Esophagus squamous epithelium (tissue), 5 donors: ENCODE measurements around the gene PITX2. TPM values are rescaled to one million over a fixed set of nuclear protein-coding genes. Genes with fewer than 3 reads are reported as not detected.
"Not testable (repeated sequence)": the region's sequence is repeated elsewhere in the genome, so short reads cannot be mapped to it uniquely, and the experiment has no call there.

Source experiments
- DNase-seq: peaks from one replicate; lab custom pipeline; 2025; lab: John Stamatoyannopoulos, UW
- H3K27ac ChIP-seq, 4 donors: fragments of 200-600 bp; sonication (generic); one replicate each; pipeline ENCODE4 v1.5.1; 2016 to 2019; ENCODE audit warnings: mild to moderate bottlenecking in 1 of 4
- H3K27me3 ChIP-seq, 4 donors: fragments of 200-600 bp; sonication (generic); 1 replicate in 3 of 4; 2 replicates in 1 of 4; pipeline versions ENCODE4 v1.5.1 to v1.6.0; 2017 to 2021; ENCODE audit warnings: antibody characterized with exemption in 1 of 4
- H3K36me3 ChIP-seq, 3 donors: fragments of 200-600 bp; sonication (generic); one replicate each; pipeline ENCODE4 v1.5.1; 2016 to 2019
- H3K4me1 ChIP-seq, 3 donors: fragments of 200-600 bp; sonication (generic); one replicate each; pipeline ENCODE4 v1.5.1; 2017 to 2019
- H3K4me3 ChIP-seq, 4 donors: fragments of 200-600 bp; sonication (generic); 1 replicate in 3 of 4; 2 replicates in 1 of 4; pipeline ENCODE4 v1.5.1; 2016 to 2019; ENCODE audit warnings: mild to moderate bottlenecking in 2 of 4, moderate library complexity in 1 of 4
- H3K9me3 ChIP-seq, 3 donors: fragments of 200-600 bp; sonication (generic); one replicate each; pipeline ENCODE4 v1.5.1; 2016 to 2019
- POLR2A ChIP-seq, 4 donors: fragments of 450-650 bp; IDR thresholded peaks; one replicate each; pipeline ENCODE4 v1.6.1; 2017; ENCODE audit warnings: antibody characterized with exemption in 4 of 4, mild to moderate bottlenecking in 4 of 4, moderate library complexity in 3 of 4
- WGBS, 2 donors: methylation state at CpG; one replicate each; pipeline ENCODE4 v1.1.5; 2018; 5-methylcytosine and 5-hydroxymethylcytosine counted together
- intact Hi-C: fragments of 100-400 bp; cut with DNase I; formaldehyde crosslinking; loops from one replicate; pipeline ENCODE4 v1.15.0; 2022
- total RNA-seq, 4 donors: library from RNA; depleted of rRNA; stranded (reverse); fragments of >200 nt; gene quantifications; one replicate each; pipeline ENCODE4 v1.1.0, GENCODE V29; 2016
- TF ChIP-seq, protein P1 (sequence below), 6 experiments: fragments of 450-650 bp in 4 of 6; fragments of 200-600 bp in 2 of 6; sonication (generic) in 2 of 6; IDR thresholded peaks; one replicate each; pipeline ENCODE4 v1.5.1; 2016 to 2019; ENCODE audit warnings: antibody characterized with exemption in 6 of 6, mild to moderate bottlenecking in 4 of 6, moderate library complexity in 4 of 6
- donor health status: DM: yes; HTN: yes; CAD: no.

Gene PITX2
- total RNA-seq, 4 donors from 2014 or later = 0.66 to 4.8 (median 1.5) TPM; not detected in 1

DNA sequence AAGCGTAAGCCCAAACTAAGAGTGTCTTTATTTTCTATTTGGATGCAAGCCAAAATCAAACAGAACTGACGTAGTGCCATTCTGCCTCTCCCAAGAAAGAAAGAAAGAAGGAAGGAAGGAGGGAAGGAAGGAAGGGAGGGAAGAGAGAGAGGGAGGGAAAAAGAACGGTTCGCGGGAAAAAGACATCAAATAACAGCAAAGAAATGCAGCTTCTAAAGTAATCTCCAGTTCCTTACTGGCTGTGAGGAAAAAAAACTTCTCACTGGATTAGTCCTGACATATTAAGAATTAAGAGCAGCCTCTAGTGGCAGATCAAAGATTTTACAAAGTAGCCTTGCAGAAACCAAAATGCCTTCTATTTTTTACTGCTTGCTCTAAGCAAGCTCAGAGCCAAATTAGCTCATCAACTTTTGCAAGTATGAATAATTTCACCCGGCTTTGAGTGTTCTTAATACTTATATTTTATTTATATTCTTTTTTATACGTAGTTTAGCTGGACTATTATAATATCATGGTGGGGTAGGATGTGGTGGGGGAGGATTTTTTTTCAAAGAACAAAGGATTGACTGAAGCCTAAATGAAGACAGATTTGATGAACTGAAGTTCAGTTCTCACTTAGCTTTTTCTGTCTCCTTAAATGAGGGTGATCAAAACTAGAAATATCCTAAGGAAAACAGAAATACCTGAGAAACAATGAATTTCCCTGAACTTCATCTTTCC lies 36.6 kb downstream of the PITX2 start:
- intact Hi-C loops = no loop called here
- Histone ChIP-seq H3K4me3 (peak overlapping the region in 1 of 4 donors; percentile 22), H3K36me3 (no peaks in the 10 kb centered on the region), H3K9me3 (no peaks in the 10 kb centered on the region), H3K27ac (no peak overlapping the region), H3K27me3 (no peaks in the 10 kb centered on the region), H3K4me1 (peaks cover 0 to 8% (median 0%) of the 10 kb centered on the region in 3 donors)
- no peak for DNase-seq
- TF ChIP-seq POLR2A (IDR thresholded peaks at IDR 0.05) = no peak
- TF ChIP-seq, protein P1, sequence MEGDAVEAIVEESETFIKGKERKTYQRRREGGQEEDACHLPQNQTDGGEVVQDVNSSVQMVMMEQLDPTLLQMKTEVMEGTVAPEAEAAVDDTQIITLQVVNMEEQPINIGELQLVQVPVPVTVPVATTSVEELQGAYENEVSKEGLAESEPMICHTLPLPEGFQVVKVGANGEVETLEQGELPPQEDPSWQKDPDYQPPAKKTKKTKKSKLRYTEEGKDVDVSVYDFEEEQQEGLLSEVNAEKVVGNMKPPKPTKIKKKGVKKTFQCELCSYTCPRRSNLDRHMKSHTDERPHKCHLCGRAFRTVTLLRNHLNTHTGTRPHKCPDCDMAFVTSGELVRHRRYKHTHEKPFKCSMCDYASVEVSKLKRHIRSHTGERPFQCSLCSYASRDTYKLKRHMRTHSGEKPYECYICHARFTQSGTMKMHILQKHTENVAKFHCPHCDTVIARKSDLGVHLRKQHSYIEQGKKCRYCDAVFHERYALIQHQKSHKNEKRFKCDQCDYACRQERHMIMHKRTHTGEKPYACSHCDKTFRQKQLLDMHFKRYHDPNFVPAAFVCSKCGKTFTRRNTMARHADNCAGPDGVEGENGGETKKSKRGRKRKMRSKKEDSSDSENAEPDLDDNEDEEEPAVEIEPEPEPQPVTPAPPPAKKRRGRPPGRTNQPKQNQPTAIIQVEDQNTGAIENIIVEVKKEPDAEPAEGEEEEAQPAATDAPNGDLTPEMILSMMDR (IDR thresholded peaks at IDR 0.05) = peak; percentile 12 to 57 (median 34)
- WGBS, 2 donors = 10 to 14% methylated on average over 7 of the region's 7 CpGs

DNA sequence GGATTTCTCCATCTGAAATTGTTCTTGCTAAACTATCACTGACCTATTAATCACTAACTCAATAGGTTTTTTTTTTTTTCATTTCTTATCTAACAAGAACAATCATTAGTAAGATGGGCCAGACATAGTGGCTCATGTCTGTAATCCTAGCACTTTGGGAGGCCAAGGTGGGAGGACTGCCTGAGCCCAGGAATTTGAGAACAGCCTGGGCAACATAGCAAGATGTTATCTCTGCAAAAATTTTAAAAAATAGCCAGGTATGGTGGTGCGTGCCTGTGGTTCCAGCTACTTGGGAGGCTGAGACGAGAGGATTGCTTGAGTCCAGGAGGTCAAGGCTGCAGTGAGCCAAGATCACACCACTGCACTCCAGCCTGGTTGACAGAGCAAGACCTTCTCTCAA lies 46.2 kb downstream of the PITX2 start:
- H3K9me3 ChIP-seq, intact Hi-C loops, H3K4me3 ChIP-seq, H3K27ac ChIP-seq, H3K27me3 ChIP-seq, H3K36me3 ChIP-seq, DNase-seq, H3K4me1 ChIP-seq: not testable (repeated sequence)
- WGBS, 2 donors = 84 to 100% methylated on average over 2 of the region's 2 CpGs

Other genes with a start within 250 kb of the PITX2 start
- gene ENPEP, start 146.9 kb downstream of the PITX2 start, total RNA-seq = 1 to 10 TPM in 2 of 4 donors, under 1 TPM in 2; 0.30 to 1.6 (median 0.86) TPM